SK-N-SH (cell line): ENCODE data around the gene BRD7. TPM values are rescaled to one million over a fixed set of nuclear protein-coding genes. Genes with fewer than 3 reads are reported as not detected.

ENCODE experiments used
- CTCF ChIA-PET: fragments of 300-600, 350-600 bp; formaldehyde crosslinking; extraction: SDS; loops from one replicate; lab custom pipeline; 2021; lab: Yijun Ruan, JAX
- POLR2A ChIA-PET: fragments of 350-600 bp; sonication (Branson Sonifier 250); formaldehyde crosslinking; extraction: SDS; loops from one replicate; lab custom pipeline; 2020; ENCODE audit warnings: antibody characterized with exemption, inconsistent platforms; lab: Yijun Ruan, JAX
- DNase-seq: peaks from one replicate; pipeline ENCODE4 v3.0.0; 2012
- H2AFZ ChIP-seq: fragments of 200-600 bp; sonication (generic); 2 replicates; pipeline ENCODE4 v1.8.1; 2016; ENCODE audit warnings: antibody characterized with exemption, mild to moderate bottlenecking, low read depth
- H3F3A ChIP-seq: fragments of 200-600 bp; sonication (generic); replicated peaks from 2 replicates; pipeline ENCODE3; 2016; ENCODE audit warnings: antibody characterized with exemption, mild to moderate bottlenecking; ENCODE audit not compliant: insufficient read depth
- H3K27ac ChIP-seq, 2 experiments: fragments of 200-500 bp in 1 of 2; fragments of 200-600 bp in 1 of 2; sonication (Bioruptor generic) in 1 of 2; sonication (generic), shearing (Covaris generic) in 1 of 2; 2 replicates each; pipeline versions ENCODE4 v1.5.1 to v1.6.1; 2014 to 2016; ENCODE audit warnings: low read depth in 2 of 2, inconsistent platforms in 1 of 2, low read length in 1 of 2, mild to moderate bottlenecking in 1 of 2, mixed read lengths in 1 of 2
- H3K27me3 ChIP-seq: fragments of 200-600 bp; sonication (generic), shearing (Covaris generic); 2 replicates; pipeline ENCODE4 v1.6.1; 2016; ENCODE audit warnings: mixed run types; ENCODE audit not compliant: insufficient read depth
- H3K36me3 ChIP-seq, 2 experiments: fragments of 200-500 bp in 1 of 2; fragments of 200-600 bp in 1 of 2; sonication (Bioruptor generic) in 1 of 2; sonication (generic) in 1 of 2; replicated peaks in 1 of 2; 2 replicates each; pipeline versions ENCODE3 to v1.5.1; 2014 to 2016; ENCODE audit warnings: low read length in 1 of 2, mild to moderate bottlenecking in 1 of 2; ENCODE audit not compliant: insufficient read depth in 2 of 2, control insufficient read depth in 1 of 2
- H3K4me1 ChIP-seq, 2 experiments: fragments of 200-500 bp in 1 of 2; fragments of 200-600 bp in 1 of 2; sonication (Bioruptor generic) in 1 of 2; sonication (generic), shearing (Covaris generic) in 1 of 2; 2 replicates each; pipeline versions ENCODE4 v1.5.1 to v1.6.1; 2014 to 2016; ENCODE audit warnings: low read depth in 1 of 2, low read length in 1 of 2, mixed run types in 1 of 2; ENCODE audit not compliant: insufficient read depth in 2 of 2, control insufficient read depth in 1 of 2
- H3K4me2 ChIP-seq: fragments of 200-600 bp; sonication (generic), shearing (Covaris generic); 2 replicates; pipeline ENCODE4 v1.6.1; 2017; ENCODE audit warnings: mixed run types
- H3K4me3 ChIP-seq, 2 experiments: fragments of 200-500 bp in 1 of 2; fragments of 200-600 bp in 1 of 2; sonication (Bioruptor generic) in 1 of 2; sonication (generic), shearing (Covaris generic) in 1 of 2; 2 replicates each; pipeline versions ENCODE4 v1.5.1 to v1.8.1; 2014 to 2016; ENCODE audit warnings: low read depth in 2 of 2, inconsistent platforms in 1 of 2, low read length in 1 of 2, mild to moderate bottlenecking in 1 of 2, mixed read lengths in 1 of 2, moderate library complexity in 1 of 2
- H3K79me2 ChIP-seq: fragments of 200-600 bp; sonication (generic); 2 replicates; pipeline ENCODE4 v1.8.1; 2017; ENCODE audit warnings: mild to moderate bottlenecking; ENCODE audit not compliant: insufficient read depth
- H3K9ac ChIP-seq: fragments of 200-600 bp; sonication (generic); 2 replicates; pipeline ENCODE4 v1.6.1; 2017; ENCODE audit warnings: mixed run types
- H3K9me2 ChIP-seq: fragments of 200-600 bp; sonication (generic); 2 replicates; pipeline ENCODE4 v1.6.1; 2017; ENCODE audit warnings: mixed run types
- H3K9me3 ChIP-seq: fragments of 200-600 bp; sonication (generic); 2 replicates; pipeline ENCODE4 v1.6.1; 2017; ENCODE audit warnings: mixed run types, mild to moderate bottlenecking, moderate library complexity
- H4K20me1 ChIP-seq: fragments of 200-600 bp; sonication (generic); 2 replicates; pipeline ENCODE4 v1.6.1; 2017; ENCODE audit warnings: mild to moderate bottlenecking, mixed run types; ENCODE audit not compliant: insufficient read depth
- EZH2phosphoT487 ChIP-seq: fragments of 200-600 bp; sonication (generic); IDR thresholded peaks from 2 replicates; pipeline ENCODE4 v1.6.1; 2017; ENCODE audit warnings: low read depth, mixed run types, mild to moderate bottlenecking, antibody characterized with exemption, moderate library complexity, borderline replicate concordance
- FOSL2 ChIP-seq: IDR thresholded peaks from 2 replicates; pipeline ENCODE4 v1.4.0; 2012; ENCODE audit warnings: low read depth, mild to moderate bottlenecking, moderate library complexity, borderline replicate concordance
- GABPA ChIP-seq: IDR thresholded peaks from 2 replicates; pipeline ENCODE4 v1.4.0; 2012; ENCODE audit warnings: low read depth, mild to moderate bottlenecking
- JUND ChIP-seq: IDR thresholded peaks from 2 replicates; pipeline ENCODE4 v1.4.0; 2012
- MEF2A ChIP-seq: IDR thresholded peaks from 2 replicates; pipeline ENCODE4 v1.4.0; 2012; ENCODE audit warnings: low read depth, borderline replicate concordance
- MXI1 ChIP-seq: IDR thresholded peaks from 2 replicates; pipeline ENCODE4 v1.6.1; 2012; ENCODE audit warnings: mild to moderate bottlenecking, low read depth, low read length, improper control_type of control experiment
- NRF1 ChIP-seq: IDR thresholded peaks from 2 replicates; pipeline ENCODE4 v1.6.1; 2012; ENCODE audit warnings: low read depth, mild to moderate bottlenecking, low read length
- RAD21 ChIP-seq: IDR thresholded peaks from 2 replicates; pipeline ENCODE4 v1.6.1; 2012; ENCODE audit warnings: mild to moderate bottlenecking, low read length
- RCOR1 ChIP-seq: fragments of 150-350 bp; IDR thresholded peaks from 2 replicates; pipeline ENCODE4 v1.6.1; 2017; ENCODE audit warnings: antibody characterized with exemption, low read length
- RFX5 ChIP-seq: IDR thresholded peaks from 2 replicates; pipeline ENCODE4 v1.6.1; 2012; ENCODE audit warnings: mild to moderate bottlenecking, improper control_type of control experiment, low read length
- RXRA ChIP-seq: IDR thresholded peaks from 2 replicates; pipeline ENCODE4 v1.4.0; 2012; ENCODE audit warnings: low read depth, mild to moderate bottlenecking, borderline replicate concordance
- TEAD4 ChIP-seq: IDR thresholded peaks from 2 replicates; pipeline ENCODE4 v1.4.0; 2012; ENCODE audit warnings: mild to moderate bottlenecking, borderline replicate concordance; ENCODE audit not compliant: insufficient read depth
- whole genome bisulfite sequencing: methylation state at CpG from one replicate; pipeline ENCODE4 v1.1.6; 2017; ENCODE audit warnings: low lambda C conversion rate; 5-methylcytosine and 5-hydroxymethylcytosine counted together
- polyA plus RNA-seq, 3 experiments: library from polyadenylated mRNA; depleted of rRNA; stranded (reverse); fragments of >200 nt; gene quantifications; 2 replicates each; pipeline ENCODE4 v1.2.3, GENCODE V29; 2012

Gene BRD7
- polyA plus RNA-seq, 1 of the 3 experiments (the other 2 are of a cell fraction) = 32.9 TPM

DNA sequence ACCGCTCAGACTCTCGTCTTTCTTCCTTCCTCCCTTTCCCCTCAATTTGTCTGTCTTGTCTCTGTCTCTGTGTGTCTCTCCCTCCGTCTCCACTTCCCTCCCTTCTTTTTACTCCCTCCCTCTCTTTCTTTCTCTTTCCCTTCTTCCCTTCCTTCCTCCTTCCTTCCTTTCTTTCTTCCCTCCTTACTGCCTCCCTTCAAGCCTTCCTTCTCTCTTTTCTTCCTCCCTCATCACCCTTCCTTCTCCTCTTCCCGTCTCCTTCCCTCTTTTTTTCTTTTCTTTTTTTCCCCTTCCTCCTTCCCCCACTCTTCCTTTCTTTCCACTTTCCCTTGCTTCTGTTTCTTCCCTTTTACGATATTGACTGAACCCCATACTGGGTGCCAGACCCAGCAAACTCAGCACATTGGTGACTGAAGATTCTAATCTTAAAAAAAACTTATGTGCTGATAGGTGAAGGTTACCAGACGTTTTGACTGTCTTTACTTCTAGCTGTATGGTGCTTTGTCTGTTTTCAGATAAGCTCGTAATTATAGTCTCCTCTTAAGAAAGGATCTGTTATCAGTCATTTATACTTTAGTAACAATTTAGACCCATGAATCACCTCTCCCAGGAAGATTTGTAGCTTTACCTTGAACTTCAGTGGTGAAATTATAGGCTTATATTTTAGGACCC, 481 bp upstream of the BRD7 start:
- WGBS = 31% methylated on average over 7 of the region's 7 CpGs
- Histone ChIP-seq H3K79me2 (peaks cover 42% of the 10 kb centered on the region), H3F3A (no peaks in the 10 kb centered on the region), H3K27me3 (no peaks in the 10 kb centered on the region), H3K27ac (no peak overlapping the region; a peak in 1 of 4 replicates), H3K9me2 (no peaks in the 10 kb centered on the region), H3K4me3 (peak overlapping the region; percentile 21 to 43; a peak in 2 of 4 replicates), H4K20me1 (no peaks in the 10 kb centered on the region), H3K4me2 (peak overlapping the region; percentile 78), H3K9me3 (no peaks in the 10 kb centered on the region), H3K4me1 (peaks cover 0 to 30% of the 10 kb centered on the region in 2 experiments; a peak in 2 of 4 replicates), H2AFZ (peak overlapping the region; percentile 100), H3K9ac (peak overlapping the region; percentile 37; the same call in 1 of the 2 replicates), H3K36me3 (peaks cover 26 to 27% of the 10 kb centered on the region in 2 experiments)
- no peak for DNase-seq
- TF ChIP-seq RXRA = no peak
- TF ChIP-seq FOSL2 = no peak
- TF ChIP-seq GABPA = no peak
- ChIA-PET POLR2A (interaction anchor here (0.7 kb wide), 1 partner anchor 369 kb away, joined by 4 read pairs; no protein-coding TSS in a partner anchor), CTCF (interaction anchor here (0.8 to 16.9 kb wide), 13 partner anchors 9 to 437 kb away, joined by 3 to 326 read pairs (median 6); partner anchors contain the start of gene CNEP1R1)

DNA sequence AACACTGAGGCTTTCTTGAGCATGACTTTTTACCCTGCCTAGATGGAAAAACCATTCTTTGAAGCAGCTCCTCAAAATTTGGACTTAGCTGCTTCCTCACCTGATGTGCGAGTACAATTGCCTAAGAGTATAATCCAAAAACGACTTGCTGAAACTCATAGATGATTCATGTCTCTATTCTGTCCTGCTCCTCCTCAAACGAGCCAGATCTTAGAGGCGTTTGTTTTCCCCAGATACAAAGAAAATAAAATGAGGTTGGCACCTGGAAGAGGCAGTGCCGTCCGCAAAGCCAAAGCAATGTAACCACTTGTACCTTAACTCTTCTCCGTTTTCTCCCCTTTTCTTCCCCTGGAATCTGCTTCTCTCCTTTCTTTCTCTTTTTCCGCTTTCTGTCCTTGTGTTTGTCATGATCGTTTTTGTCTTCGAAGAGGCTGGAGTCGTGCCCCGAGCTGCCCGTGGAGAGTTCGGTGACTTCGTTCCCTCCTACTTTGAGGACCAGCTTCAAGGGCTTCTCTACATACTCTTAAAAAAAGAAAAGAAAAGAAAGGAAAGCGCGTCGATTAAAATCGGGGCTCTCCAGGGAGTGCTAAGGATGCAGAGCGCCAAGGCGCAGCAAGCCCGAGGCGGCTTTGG, 895 bp downstream of the BRD7 start:
- peaks cover 0 to 21% of the 10 kb centered on the region in 2 experiments; a peak in 2 of 4 replicates for H3K4me1 ChIP-seq
- no peaks in the 10 kb centered on the region for H3K9me3 ChIP-seq
- WGBS = 6% methylated on average over 23 of the region's 23 CpGs
- H4K20me1 ChIP-seq = no peaks in the 10 kb centered on the region
- peak overlapping the region; percentile 79 to 91 for H3K4me3 ChIP-seq
- H3K4me2 ChIP-seq = peak overlapping the region; percentile 76
- no peaks in the 10 kb centered on the region for H3K9me2 ChIP-seq
- H3K27me3 ChIP-seq = no peaks in the 10 kb centered on the region
- H3K9ac ChIP-seq = peak overlapping the region; percentile 85
- H2AFZ ChIP-seq = peak overlapping the region; percentile 79
- no peak for DNase-seq
- TF ChIP-seq RAD21 (no peak), JUND (no peak), NRF1 (no peak), RFX5 (no peak)
- CTCF ChIA-PET = interaction anchor here (0.6 to 16.9 kb wide), 7 partner anchors 12 to 438 kb away, joined by 3 to 326 read pairs (median 3); no protein-coding TSS in a partner anchor
- peaks cover 54% of the 10 kb centered on the region for H3K79me2 ChIP-seq
- POLR2A ChIA-PET = no interaction called here
- H3K27ac ChIP-seq = peak overlapping the region; percentile 39 to 72; a peak in 2 of 4 replicates
- H3F3A ChIP-seq = no peaks in the 10 kb centered on the region
- peaks cover 38 to 40% of the 10 kb centered on the region in 2 experiments for H3K36me3 ChIP-seq

DNA sequence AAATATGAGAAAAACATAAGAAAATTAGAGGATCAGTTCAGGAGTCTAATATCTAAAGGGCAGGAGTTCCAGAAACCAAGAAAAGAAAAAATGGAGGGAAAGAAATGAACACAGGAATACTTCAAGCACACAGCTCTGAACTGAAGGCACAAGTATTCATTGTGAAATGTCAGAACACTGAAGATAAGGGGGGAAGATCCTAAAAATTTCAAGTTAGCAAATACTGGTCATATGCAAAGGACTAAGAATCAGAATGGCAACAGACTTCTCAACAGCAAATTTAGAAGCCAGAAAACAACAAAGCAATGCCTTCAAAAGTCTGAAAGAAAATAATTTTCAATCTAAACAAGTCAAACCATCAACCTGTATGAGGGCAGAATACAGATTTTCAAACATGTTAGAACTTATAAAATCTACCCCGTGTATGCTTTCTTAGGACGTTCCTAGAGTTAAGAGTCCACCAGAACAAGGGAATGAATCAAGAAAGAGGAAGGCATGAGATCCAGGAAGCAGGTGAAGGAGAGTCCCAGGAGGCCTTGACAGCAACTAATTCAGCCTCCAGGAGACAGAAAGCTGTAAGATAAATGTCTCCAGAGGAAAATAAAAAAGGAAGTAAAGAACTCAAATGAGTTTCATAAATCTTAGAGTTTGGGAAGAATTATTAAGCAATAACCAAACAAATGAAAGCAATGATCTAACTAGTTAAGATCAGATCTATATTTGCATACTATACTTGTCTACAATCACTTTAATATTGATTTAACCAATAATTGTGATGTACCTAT, 2.8 kb downstream of the BRD7 start:
- H3K36me3 ChIP-seq = peaks cover 48 to 59% of the 10 kb centered on the region in 2 experiments
- no peak for DNase-seq
- no peak overlapping the region for H2AFZ ChIP-seq
- H3F3A ChIP-seq = no peaks in the 10 kb centered on the region
- H3K4me1 ChIP-seq = peaks cover 0 to 11% of the 10 kb centered on the region in 2 experiments; a peak in 2 of 4 replicates
- H4K20me1 ChIP-seq = no peaks in the 10 kb centered on the region
- peaks cover 71% of the 10 kb centered on the region for H3K79me2 ChIP-seq
- no peaks in the 10 kb centered on the region for H3K9me3 ChIP-seq
- no peak overlapping the region for H3K27ac ChIP-seq
- no peak overlapping the region for H3K4me3 ChIP-seq
- H3K27me3 ChIP-seq = no peaks in the 10 kb centered on the region
- no peak overlapping the region for H3K4me2 ChIP-seq
- no peak for TF ChIP-seq RCOR1
- no peak for TF ChIP-seq JUND
- TF ChIP-seq MEF2A = no peak
- no peak for TF ChIP-seq RXRA
- no peak for TF ChIP-seq EZH2phosphoT487
- TF ChIP-seq TEAD4 = no peak
- no peak for TF ChIP-seq MXI1
- WGBS = 53% methylated on average over 2 of the region's 2 CpGs
- ChIA-PET POLR2A (no interaction called here), CTCF (interaction anchor here (3.0 to 16.9 kb wide), 3 partner anchors 10 to 301 kb away, joined by 18 to 326 read pairs (median 19); no protein-coding TSS in a partner anchor)
- no peaks in the 10 kb centered on the region for H3K9me2 ChIP-seq
- no peak overlapping the region for H3K9ac ChIP-seq
